GM19035 (cell line): ENCODE data around the gene NBPF19.
"Not testable (repeated sequence)": the region's sequence is repeated elsewhere in the genome, so short reads cannot be mapped to it uniquely, and the experiment has no call there.

ENCODE experiments used
- ATAC-seq: cut with Tn5 transposase; IDR thresholded peaks from one replicate; pipeline ENCODE4 v1.9.1; 2021; ENCODE audit not compliant: unreplicated experiment

Gene NBPF19, protein sequence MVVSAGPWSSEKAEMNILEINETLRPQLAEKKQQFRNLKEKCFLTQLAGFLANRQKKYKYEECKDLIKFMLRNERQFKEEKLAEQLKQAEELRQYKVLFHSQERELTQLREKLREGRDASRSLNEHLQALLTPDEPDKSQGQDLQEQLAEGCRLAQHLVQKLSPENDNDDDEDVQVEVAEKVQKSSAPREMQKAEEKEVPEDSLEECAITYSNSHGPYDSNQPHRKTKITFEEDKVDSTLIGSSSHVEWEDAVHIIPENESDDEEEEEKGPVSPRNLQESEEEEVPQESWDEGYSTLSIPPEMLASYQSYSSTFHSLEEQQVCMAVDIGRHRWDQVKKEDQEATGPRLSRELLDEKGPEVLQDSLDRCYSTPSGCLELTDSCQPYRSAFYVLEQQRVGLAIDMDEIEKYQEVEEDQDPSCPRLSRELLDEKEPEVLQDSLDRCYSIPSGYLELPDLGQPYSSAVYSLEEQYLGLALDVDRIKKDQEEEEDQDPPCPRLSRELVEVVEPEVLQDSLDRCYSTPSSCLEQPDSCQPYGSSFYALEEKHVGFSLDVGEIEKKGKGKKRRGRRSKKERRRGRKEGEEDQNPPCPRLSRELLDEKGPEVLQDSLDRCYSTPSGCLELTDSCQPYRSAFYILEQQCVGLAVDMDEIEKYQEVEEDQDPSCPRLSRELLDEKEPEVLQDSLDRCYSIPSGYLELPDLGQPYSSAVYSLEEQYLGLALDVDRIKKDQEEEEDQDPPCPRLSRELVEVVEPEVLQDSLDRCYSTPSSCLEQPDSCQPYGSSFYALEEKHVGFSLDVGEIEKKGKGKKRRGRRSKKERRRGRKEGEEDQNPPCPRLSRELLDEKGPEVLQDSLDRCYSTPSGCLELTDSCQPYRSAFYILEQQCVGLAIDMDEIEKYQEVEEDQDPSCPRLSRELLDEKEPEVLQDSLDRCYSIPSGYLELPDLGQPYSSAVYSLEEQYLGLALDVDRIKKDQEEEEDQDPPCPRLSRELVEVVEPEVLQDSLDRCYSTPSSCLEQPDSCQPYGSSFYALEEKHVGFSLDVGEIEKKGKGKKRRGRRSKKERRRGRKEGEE (N-terminal part only)

DNA sequence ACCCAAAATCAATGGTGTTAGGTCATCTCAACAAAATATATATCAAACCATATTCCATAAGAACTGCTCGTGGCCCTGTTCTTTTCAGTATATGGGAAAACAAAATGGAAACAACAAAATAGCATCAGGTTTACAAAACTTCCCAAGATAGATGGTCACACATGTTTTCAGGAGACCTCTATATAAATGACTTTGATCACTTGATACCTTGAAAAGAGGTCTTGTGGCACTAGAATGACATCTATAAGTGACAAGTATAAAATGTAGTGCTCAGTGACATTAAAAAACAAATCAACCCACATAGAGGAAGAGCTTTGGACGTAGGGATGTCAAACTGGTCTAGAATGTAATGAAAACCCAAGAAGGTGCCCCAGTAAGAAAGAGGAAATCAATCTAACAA, at the start of gene NBPF19:
Gene NBPF19 (plus strand): TSS at position 301 of the 400 bp plus-strand sequence. CDS start 888 bp downstream, outside the sequence.
- not testable (repeated sequence) for ATAC-seq

- not testable (repeated sequence) for ATAC-seq
Measured at GRCh38 chr1:149428317-149428716, 46.5 kb upstream of the NBPF19 start.

DNA sequence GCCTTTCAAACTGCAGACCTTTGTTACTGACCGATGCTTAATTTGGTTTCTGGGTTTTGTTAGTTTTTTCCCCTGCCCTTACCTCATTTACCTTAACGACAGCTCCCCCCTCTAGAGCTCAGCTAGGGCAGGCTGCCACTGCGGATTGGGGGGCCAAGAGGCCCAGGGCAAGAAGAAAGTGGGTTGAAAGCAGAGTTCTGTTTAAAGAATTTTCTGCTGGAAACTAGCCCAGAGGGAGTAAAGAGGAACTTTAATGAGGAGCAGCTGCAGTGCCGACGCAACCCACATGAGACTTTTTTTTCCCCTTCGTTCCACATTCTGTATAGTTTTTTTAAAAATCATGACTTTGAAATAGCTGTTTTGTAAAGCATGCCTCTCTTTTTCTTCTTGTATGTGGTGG, 29.4 kb upstream of the NBPF19 start:
- ATAC-seq, result not testable (repeated sequence)

- not testable (repeated sequence) for ATAC-seq
Measured at GRCh38 chr1:149452196-149452595, 22.6 kb upstream of the NBPF19 start.

GRCh38 chr1:149452652-149453051, 22.2 kb upstream of the NBPF19 start:
- ATAC-seq, result not testable (repeated sequence)

DNA sequence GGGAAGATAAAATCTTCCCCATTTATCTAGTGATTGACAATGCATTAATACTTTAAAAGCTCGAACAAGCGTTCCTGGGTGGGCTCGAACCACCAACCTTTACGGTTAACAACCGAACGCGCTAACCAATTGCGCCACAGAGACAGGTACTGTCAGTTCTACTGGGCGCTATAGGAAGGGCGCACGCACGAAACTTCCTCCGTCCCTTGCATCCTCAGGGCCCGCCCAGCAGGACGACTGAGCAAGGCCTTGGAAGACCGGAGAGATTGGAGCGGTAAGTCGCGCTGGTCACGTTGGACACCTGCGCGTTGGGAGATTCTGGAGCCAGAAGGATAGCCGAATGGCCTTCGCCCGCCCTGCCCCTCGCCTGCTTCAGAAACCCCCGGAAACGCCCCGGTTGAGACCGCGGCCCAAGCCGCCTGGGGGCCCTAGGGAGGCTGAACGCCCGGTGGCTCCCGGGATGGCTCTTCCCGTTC, 83.5 kb downstream of the NBPF19 start:
- not testable (repeated sequence) for ATAC-seq

- not testable (repeated sequence) for ATAC-seq
Measured at GRCh38 chr1:149561806-149562205, 87.0 kb downstream of the NBPF19 start.

- ATAC-seq, result not testable (repeated sequence)
Measured at GRCh38 chr1:149565485-149565884, 90.6 kb downstream of the NBPF19 start.

GRCh38 chr1:149572763-149573162, 97.9 kb downstream of the NBPF19 start:
- ATAC-seq, result not testable (repeated sequence)

- not testable (repeated sequence) for ATAC-seq
Measured at GRCh38 chr1:149585592-149585991, 110.7 kb downstream of the NBPF19 start.
